NCI-H146 (cell line): ENCODE results near the gene IMMP2L.

Experiments
- DNase-seq: peaks from one replicate; lab custom pipeline; 2025; lab: John Stamatoyannopoulos, UW

IMMP2L gene

DNA sequence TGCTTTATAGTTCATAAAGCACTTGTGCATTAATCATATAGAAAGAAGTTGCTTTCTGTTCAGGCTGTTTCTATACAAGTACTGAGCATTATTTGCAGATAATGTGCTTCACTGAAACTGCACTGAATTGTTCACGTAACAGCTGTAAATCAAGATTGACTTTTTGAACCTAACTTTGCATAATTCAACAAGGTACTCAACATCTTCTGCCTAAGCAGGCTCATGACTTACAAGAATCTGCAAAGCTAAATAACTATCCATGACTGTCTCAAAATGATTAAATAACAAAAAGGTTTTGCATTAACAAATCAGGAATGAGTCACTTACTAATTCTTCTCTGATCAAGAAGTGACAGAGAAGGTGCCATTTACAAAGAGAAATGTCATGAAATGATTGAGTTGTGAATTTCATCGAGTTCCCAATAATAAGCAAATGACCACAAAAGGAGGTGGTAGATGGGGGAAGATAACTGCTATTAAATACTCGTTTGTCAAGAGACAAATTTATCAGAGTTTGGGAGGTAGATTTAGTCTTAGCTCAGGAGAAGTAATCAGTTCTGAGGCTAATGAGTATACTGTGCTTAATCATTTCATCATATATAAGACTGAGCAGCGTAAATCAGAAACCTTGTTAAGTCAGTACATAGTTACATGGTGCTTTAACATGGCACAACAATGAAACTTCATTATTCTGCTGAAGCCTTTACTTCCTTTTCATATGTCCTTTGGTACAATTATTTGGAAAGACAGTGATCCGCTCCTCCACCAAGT is 632.6 kb downstream of the IMMP2L start:
- DNase-seq, result no peak

DNA sequence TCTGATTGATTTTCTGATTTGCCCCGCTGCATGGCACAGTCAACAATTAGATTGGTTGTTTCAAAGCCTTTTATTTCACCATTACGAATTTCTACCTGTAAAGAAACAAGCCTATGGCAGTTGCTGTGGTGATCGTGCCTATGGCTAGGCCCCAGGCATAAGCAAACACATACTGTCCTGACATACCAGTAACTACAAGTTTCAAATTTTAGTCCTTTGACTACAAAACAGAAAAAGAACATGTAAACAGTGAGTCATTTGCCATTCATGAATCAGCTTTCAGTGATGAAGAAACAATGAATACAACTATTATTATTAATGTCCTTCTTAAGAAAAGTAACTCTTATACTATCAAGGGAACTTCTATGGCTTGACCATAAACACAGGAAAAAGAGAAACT is 639.4 kb downstream of the IMMP2L start:
- peak; percentile 2 for DNase-seq

DNA sequence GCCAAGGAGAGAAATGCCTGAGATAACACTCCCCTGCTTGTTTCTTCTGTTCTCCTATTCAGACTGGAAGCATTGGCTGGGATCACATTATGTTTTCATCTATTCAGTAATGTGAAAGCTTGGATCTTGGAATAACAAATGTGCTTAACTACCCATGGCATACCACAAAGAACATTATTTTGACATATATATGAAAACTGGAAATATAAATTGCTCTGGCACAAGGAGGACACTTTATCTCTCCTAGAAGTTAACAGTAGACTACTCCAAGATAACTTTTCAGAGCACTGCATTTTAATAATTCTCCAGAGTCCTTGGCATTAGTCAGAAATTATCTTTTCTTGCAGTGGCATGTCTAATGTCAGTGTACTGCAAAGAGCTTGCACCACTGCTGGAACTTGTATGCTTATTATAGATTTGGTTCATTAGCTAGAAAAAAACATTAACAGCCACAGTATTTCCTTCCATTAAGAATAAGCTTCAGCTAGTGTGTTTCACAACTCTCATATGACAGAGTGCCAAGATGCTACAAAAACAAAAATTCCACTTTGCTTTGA is 640.6 kb downstream of the IMMP2L start:
- DNase-seq, result no peak

DNA sequence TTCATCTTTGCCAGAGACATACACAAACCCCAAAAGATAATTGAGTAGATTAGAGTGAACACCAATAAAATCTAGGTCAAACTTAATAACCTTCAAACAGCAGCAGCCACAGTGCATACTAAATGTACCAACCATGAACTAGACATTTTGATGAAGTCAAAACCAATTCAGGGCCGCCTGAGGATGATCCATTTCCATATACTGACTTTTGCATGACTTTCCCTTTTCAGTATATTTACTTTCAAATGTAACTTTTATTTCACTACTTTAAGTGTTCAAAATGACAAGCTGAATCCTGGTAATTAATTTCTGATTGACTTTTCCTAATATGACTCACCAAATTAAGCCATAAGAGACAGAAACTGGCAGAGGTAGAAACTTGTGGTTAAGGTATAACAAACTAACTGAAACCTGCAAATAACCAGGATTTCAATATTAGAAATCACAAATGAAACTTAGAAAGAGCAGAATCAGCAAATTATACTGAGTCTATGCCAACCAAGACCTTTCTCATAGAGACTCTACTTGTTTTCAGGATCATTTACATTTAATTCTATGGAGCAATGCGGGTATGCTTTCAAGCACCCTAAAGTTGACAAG is 643.2 kb downstream of the IMMP2L start:
- DNase-seq, result no peak

DNA sequence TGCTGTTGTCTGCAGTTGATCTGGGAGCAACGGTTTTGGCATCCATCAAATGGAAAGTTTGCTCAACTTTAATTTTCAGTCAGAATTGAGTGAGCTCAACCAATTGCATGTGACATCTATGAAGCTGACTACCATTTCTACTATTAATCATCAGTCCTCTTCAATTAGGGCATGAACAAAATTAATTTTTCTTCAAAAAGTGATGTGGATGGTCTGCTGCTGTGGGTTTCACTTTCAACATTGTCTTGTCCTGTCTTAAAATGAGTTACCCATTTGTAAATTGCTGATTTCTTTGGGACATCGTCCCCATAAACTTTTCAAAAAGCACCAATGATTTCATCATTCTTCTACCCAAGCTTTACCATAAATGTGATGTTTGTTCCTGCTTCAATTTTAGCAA is 648.0 kb downstream of the IMMP2L start:
- no peak for DNase-seq

DNA sequence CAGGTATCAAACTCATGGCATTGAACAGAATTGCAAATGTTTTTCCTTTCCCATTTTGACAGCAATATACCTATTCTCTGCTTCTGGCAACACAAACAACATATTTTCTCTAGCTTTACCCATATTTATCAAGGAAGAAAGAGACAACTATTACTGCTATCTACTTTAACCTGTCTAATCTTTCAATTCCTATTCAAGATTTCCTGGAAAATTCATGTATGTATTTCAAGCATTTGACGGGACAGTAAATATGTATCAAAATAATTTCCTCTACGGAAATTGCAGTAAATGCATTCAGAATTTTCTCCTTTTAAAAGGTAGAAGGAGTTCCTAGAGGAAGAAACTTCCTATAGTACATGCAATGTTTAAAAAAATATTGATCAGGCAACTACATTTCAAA is 650.7 kb downstream of the IMMP2L start:
- no peak for DNase-seq

DNA sequence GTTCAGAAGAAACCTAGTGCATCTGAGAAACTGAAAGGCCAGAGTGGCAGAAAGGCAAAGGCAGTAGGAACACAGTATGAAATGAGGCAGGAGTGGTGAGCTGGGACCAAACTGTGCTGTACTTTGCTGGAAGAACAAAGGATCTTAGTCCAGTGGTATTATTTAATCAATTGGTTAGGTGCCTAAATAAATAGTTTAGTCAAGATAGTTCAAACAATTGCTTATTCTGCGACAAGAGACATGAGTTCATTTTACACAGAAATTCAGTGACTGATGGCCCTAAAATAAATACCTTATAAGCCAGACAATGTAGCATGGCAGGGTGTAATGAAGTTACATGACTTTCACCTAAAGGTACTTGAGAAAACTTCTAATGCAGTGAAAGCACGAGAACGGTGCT is 653.2 kb downstream of the IMMP2L start:
- DNase-seq, result no peak

DNA sequence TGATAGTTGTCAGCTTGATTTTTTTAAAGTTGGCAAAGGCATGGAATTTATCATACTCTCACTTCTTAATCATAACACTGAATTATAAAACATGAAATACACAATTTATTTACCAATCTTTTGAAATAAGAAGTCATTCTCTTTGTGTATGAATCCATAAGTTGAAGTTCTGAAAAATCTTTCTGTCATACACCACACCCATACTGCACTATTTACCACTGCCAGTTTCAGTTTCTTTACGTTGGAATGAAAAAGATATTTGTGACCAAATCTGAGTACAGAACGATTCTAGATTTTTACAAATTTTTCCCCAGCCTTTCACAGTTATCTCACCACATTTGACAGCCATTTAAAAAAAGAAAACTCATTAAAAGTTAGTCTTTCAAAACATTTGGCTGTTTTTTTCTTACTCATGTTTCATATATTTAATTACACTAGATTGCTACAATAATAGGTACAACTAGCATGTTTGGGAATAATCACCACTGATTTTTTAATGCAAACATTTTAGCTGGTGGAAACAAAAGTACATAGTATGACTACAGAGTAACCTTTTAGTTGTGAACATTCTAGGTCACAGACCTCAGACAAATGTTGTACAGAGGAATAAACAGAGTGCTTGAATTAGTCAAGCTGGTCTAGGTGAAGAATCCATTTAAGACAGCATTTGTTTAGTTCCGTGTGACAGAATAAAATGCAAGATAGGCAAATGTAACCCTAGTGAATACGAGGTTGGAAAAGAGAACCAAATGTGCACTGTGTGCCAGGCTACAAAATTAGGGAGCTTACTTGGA is 656.3 kb downstream of the IMMP2L start:
- no peak for DNase-seq

DNA sequence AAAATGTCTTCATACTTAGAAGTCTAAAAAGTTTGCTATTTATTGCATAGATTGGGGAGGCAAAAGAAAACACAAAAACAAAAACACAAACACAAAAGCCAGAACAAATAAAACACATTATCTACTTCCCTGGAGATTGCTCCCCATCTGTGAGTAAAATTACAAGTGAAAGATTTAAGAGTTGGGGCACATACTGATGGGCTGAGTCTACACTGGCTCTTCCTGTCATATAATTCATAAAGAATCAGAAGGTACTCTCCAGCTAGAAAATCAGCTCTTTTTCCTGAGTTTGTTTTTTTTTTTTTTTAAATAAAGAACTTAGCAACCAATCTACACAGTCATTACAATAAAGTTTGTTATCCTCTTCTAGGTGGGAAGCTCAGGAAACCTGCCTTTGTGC is 663.8 kb downstream of the IMMP2L start:
- no peak for DNase-seq

DNA sequence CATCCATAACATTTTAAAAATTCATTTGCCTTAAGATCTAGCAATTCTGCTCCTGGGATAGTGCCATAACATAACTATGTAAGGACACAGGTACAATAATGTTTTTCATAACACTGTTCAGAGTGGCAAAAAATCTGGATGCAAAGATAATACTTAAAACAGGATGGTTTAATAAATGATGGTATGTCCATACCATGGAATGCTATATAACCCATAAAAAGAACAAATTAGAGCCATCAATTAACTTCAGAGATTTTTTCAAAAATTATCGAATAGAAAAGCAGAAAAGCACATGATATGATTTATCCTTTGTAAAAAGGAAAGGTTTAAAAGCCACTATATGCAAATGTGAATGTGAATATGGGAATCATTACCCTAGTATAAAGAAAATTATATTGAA is 664.8 kb downstream of the IMMP2L start:
- DNase-seq, result no peak

DNA sequence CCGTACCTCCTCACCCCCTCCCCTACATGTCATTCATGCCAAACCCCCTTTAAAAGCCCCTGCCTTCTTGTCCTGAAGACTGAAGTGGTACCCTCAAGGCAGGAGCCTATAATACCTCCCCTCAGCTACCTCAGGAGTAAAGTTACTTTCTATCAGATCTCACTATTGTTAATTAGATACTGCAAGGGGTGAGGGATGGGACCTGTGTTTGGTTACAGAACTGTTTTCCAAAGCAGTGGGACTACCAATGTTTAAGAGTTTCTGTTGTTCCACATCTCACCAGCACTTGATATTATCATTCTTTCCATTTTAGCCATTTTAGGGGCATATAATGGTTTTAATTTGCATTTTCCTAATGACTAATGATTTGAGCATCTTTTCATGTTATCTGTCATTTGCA is 668.2 kb downstream of the IMMP2L start:
- no peak for DNase-seq

DNA sequence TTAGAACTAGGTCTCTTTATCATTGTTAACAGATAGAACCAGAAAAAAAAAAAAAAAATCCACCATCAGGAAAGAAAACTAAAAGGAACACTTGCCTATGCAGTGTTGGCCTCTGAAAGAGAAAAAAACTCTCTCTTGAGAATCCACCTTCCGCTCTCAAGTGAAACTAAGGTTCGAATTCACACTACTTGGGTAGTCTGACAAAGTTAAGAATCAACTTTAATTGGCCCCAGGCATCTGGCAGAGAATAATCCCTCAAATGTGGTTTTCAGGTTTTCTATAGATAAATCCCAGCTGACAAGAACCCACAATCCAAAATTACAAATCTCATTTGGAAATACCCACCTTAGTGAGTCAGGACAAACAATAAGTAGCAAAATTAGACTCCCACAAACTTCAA is 671.1 kb downstream of the IMMP2L start:
- DNase-seq, result no peak

DNA sequence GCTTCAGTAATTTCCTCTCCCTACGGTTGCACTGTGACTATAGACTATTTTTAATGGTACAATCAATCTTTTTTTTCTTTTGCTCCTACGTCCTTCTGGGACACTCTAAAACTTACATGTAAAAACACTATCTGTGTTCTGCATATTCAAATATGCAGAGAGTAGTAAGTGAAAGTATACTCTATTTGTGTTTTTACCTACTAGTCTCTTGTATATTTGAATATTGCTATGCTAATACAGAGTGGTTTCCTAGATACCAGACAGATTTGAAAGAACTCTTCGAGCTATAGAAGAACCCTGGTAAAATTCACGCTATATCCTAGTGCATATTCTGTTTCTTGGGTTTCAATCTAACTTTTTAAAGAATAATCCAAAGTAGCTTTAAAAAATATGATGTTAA is 672.2 kb downstream of the IMMP2L start:
- DNase-seq, result no peak

DNA sequence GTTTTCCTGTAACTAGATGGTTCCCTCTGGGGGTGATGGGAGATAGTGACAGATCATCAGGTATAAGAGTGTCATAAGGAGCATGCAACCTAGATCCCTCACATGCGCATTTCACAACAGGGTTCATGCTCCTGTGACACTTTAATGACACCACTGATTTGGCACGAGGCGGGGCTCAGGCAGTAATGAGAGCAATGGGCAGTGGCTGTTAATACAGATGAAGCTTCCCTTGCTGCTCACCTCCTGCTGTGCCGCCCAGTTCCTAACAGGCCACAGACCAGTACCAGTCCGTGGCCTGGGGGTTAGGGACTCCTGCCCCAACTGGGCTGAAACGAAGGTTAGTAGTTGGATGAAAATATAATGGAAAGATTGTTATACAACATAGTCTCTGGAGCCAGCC is 673.0 kb downstream of the IMMP2L start:
- no peak for DNase-seq

DNA sequence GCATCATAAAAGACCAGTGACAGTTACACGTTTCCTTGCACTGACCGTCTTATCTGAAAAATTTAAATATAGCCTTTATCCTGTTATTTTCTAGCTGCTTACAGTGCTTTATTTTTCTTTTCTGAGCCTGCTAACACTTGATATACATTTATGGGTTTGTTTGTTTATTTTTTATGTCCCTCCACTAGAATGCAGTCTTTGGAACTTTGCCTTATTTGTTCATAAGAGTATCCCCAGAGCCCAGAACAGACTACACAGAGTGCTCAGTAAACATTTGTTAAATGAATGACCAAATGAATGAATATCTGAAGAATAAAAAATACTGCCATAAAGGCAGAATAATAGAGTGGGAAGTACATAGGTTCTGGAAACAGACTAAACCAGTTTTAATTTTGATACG is 673.7 kb downstream of the IMMP2L start:
- DNase-seq, result no peak

DNA sequence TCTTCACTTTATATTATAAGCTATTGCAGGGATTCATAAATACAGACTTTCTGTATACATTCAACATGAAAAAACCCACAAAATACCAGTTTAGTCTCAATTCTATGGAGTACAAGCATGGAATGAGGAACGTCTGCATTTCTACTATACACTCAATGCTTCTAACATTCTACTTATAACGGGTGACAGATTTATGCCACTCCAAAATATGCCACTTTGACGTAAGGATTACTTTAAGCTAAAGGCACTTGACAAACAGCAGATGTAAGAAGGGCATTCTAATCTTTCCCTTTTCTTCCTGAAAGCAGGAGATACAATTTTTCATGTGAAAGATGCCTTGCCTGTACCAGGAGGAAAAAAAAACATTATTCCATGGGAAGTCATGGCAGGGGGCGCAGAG is 676.8 kb downstream of the IMMP2L start:
- DNase-seq, result no peak

DNA sequence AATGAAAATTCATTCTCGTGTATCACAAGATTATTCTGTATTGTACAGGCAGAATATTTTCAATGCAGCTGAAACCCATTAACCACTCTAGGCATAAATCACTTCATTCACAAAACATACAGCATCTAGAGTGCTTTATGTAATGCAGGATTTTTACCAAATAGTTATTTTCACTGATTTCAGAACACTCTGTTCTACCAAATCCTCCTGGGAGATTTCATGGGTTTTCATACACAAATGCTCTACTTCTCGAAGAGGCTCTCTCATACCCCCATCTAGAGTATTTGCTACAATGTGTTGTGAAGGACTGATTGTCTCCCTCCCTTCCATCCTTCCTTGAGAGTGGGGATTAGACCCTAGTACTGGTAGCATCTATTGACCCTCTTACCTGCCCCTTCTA is 680.6 kb downstream of the IMMP2L start:
- no peak for DNase-seq

DNA sequence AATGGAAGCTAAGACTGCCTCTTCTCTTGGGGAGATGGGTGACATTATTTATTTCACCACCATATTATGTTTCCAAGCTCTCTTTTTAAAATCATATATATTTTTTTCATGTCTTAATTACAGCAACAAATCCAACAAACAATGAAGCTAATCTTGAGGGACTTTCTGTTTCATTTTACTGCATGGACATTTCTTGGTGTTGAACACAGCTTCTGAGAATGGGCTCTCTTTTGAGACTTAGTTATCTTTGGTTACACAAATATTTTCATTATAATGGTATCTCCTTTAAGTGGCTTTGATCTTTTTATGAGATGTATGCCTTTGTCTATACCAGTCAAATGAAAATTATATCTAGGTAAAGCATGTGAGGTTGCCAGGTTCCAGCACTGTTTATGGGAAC is 681.3 kb downstream of the IMMP2L start:
- DNase-seq, result no peak

DNA sequence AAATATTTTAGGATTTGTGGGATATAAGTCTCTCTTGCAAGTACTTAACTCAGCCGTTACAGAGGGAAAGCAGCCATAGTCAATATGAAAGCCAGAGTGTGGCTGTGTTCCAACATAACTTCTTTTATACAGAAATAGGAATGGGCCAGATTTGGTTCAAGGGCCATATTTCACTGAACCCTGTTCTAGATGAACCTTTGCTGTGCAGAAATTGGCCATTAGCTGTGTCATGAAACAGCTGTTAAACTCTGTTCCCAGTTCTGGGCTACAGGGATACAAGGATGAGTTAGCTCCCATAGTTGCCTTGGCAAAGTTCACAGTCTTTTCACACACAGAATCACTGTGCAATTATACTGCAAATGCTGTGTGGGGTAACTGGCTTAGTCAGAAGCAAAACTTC is 685.3 kb downstream of the IMMP2L start:
- DNase-seq, result no peak

DNA sequence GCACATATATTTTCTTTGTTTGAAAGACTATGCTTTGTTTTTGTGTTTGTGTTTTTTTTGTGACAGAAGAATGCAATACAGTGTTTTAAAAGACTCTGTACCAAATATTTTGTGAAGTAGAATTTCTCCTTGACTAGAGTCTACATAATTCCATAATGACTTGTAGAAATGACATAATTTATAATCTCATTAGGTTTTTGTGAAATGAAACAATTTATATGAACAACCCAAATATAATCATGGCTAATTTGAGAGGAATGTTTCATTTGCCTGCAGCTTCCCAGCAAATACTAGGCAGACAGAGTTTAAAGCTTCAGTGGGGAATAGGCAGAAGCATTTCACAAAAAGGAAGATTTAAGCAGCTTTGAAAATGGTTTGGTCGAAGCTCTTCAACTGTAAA is 686.9 kb downstream of the IMMP2L start:
- no peak for DNase-seq

DNA sequence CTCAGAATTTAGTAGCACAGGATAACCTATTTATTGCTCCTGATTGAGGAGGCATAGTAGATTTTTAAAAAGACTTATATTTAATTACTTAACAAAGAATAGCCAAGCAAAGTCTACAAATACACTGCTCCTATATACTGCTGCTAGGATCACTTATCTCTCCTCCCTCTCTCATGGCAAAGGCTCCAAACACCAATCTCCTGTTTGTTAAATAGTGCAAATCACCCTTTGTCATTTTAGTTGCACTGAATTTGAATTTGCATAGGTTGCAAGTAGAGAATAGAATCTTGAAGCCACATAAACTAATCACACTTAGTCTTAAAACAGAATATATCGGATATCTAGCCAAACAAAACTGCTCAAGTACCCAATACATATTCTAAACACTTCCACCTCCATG is 690.4 kb downstream of the IMMP2L start:
- no peak for DNase-seq

DNA sequence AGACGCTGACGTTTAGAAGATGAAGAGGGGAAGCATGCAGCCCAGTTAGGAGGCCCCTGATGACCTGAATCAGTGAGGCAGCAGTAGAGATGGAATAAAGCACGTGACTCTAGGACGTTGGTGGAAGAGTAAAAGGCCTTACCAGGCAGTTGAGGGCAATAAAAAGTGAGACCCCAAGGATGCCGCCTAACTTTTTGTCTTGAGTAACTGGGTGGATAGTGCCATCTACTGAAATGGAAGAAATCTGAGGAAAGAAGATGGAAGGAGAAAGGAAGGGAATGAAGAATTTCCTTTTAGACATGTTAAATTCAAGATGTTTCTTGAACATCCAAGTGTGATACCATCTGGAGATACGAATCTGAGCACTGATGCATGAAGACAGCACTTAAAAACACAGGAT is 691.4 kb downstream of the IMMP2L start:
- DNase-seq, result no peak

DNA sequence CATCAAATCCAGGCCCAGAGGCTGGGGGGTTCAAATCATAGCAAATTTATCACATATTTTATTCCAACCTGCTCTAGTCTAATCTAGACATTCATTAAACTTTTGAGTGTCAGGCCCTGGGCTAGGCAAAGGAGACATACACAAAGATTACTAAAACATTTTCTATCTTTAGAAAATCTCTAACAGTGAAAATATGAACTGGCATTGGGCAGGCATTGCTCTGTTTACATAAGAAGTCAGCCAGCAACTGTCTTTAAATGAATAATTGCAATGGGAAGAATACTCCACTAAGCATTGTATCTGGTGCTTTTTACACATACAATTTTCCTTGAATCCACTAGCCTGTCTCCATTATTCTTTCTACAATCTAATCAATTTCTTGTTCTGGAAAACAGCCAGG is 693.8 kb downstream of the IMMP2L start:
- no peak for DNase-seq
